ENCODE measurements around the gene TTC39C. TPM values are rescaled to one million over a fixed set of nuclear protein-coding genes. Genes with fewer than 3 reads are reported as not detected.
A peak's percentile ranks its signal among the peaks of the same experiment; 100 is the strongest.

TTC39C gene
- total RNA-seq, 2 donors from 2014 or later: 44.0 to 46.2 TPM

DNA sequence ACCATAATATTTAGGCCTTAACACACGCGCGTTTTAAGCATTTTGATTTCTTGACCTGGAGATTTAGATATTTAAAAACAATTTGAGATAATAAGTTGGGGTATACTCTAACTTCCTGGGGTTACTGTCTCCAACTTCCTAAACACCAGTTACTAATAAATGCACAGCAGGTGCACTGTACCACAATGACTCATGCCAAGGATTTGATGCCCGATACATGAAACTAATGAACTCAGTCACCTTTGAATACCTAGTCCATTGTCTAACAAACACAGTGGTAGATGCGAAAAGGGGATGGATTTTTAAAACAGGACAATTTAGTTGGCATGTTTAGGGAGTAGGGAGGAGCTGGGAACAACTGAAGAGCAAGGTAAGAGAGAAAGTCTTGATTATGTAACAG is 145.5 kb downstream of the TTC39C start:
- H3K27ac Mint-ChIP-seq: no peak overlapping the region
- ATAC-seq: no peak
- peaks cover 0 to 5% of the 10 kb centered on the region in 2 donors for H3K36me3 Mint-ChIP-seq
- H3K9me3 Mint-ChIP-seq: no peaks in the 10 kb centered on the region
- DNase-seq (ENCODE audit: low spot score in 2 of 2): no peak

DNA sequence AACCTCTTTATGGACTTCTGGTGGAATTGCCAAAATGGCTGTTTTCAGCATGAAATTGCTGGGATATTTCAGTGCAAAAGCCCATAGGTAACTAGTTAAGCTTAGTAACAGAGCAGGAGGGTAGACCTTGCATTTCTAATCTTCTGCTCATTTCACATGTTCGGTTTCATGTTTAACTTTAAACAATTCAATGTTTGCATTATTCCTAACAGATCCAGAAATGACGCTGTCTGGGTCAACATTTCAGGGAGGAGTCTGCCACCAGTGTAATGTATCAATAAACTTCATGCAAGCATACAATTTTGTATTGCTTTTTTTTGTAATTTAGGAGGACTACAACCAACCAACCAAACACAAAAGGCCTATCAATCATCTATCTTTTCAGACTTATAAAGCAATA is 146.8 kb downstream of the TTC39C start:
- Mint-ChIP-seq H3K36me3 (peaks cover 0 to 6% of the 10 kb centered on the region in 2 donors), H3K27ac (no peak overlapping the region), H3K9me3 (no peaks in the 10 kb centered on the region)
- no peak for ATAC-seq
- no peak for DNase-seq (ENCODE audit: low spot score in 2 of 2)

DNA sequence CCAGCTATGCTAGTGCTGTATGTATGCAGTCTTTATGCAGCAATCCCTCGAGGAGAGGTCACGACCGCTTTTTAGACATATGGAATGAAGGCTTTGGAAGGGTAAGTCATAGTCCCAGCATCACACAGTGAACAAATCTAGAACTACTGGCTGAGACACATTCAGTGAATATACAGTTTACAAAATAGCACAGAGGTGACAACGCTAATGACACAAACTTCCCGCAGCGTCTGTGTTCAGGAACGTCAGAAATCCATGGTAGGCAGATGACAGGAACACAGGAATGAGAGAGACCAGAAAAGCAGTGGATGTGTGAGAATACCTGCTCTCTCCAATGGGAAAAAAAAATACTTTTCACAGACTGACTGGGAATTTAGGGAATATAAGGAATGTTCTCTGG is 153.9 kb downstream of the TTC39C start:
- ATAC-seq (no peak), DNase-seq (ENCODE audit: low spot score in 2 of 2) (no peak)
- H3K9me3 Mint-ChIP-seq: no peaks in the 10 kb centered on the region
- peaks cover 0 to 6% of the 10 kb centered on the region in 2 donors for H3K36me3 Mint-ChIP-seq
- H3K27ac Mint-ChIP-seq: peak overlapping the region in 1 of 2 donors; percentile 37

DNA sequence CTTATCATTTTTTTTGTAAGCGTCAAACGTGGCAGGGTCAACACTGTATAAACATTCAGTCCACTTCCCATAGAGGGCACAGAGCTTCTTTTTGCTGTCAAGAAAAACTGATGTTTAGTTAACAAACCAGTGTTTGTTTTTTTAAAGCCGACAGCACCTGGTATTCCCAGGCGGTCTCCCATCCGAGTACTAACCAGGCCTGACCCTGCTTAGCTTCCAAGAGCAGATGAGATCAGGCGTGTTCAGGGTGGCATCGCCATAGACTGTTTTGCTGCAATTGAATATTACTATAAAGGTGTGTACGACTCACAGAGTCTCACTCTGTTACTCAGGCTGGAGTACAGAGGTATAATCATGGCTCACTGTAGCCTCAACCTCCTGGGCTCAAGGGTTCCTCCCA is 155.8 kb downstream of the TTC39C start:
- no peaks in the 10 kb centered on the region for H3K36me3 Mint-ChIP-seq
- H3K27ac Mint-ChIP-seq: no peak overlapping the region
- DNase-seq (ENCODE audit: low spot score in 2 of 2) (no peak), ATAC-seq (peak in 1 of 2 donors; percentile 39)
- H3K9me3 Mint-ChIP-seq: no peaks in the 10 kb centered on the region

DNA sequence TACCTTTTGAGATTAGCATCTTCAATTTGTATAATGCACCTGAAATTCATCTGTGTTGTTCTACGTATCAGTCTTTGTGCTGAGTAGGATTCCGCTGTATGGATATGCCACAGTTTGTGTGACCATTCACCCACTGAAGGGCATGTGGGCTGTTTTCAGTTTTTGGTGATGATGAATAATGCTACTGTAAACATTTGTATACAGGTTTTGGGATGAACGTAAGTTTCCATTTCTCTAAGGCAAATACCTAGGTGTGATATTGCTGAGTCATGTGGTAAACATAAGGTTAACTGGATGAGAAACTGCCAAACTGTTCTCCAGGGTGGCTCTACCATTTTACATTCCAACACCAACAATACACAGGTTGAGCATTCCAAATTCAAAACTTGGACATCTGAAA is 159.4 kb downstream of the TTC39C start:
- DNase-seq (ENCODE audit: low spot score in 2 of 2): peak in 1 of 2 donors; percentile 26
- ATAC-seq: peak in 1 of 2 donors; percentile 88
- Mint-ChIP-seq H3K27ac (no peak overlapping the region), H3K36me3 (no peaks in the 10 kb centered on the region), H3K9me3 (no peaks in the 10 kb centered on the region)

DNA sequence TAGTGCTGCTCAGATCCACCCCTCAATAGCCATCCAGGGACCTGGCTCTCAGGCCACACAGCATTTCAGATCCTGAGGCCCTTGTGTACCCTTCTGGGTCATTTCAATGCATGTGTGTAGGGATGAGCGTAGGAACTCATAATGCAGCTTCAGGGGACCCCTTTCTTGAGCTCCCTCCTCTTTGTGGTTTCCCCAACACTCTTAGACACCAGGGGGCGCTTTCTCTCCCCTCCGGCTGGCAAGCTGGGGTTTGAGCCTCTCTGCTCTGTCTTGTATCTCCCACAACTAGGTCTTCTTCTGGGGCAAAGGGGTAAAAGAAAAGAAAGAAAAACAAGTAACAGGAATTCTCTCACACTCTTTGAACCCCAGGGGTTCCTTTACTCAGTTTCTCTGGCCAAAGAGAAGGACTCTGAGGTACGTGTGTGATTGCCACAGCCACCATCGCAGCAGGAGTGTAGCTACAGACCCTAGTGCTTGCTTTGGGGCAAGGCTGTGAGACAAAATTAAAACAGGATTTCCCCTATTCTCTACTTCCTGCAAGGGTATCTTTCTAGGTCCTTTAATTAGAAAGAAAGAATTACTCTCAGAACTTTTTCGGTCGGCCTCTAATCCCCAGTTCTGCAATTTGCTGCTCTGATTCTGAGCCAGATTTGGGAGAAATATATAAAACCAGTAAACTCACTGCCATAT is 162.3 kb downstream of the TTC39C start:
- no peaks in the 10 kb centered on the region for H3K36me3 Mint-ChIP-seq
- ATAC-seq (peak in 1 of 2 donors; percentile 57), DNase-seq (ENCODE audit: low spot score in 2 of 2) (peak in 1 of 2 donors; percentile 75)
- H3K27ac Mint-ChIP-seq: no peak overlapping the region
- no peaks in the 10 kb centered on the region for H3K9me3 Mint-ChIP-seq

DNA sequence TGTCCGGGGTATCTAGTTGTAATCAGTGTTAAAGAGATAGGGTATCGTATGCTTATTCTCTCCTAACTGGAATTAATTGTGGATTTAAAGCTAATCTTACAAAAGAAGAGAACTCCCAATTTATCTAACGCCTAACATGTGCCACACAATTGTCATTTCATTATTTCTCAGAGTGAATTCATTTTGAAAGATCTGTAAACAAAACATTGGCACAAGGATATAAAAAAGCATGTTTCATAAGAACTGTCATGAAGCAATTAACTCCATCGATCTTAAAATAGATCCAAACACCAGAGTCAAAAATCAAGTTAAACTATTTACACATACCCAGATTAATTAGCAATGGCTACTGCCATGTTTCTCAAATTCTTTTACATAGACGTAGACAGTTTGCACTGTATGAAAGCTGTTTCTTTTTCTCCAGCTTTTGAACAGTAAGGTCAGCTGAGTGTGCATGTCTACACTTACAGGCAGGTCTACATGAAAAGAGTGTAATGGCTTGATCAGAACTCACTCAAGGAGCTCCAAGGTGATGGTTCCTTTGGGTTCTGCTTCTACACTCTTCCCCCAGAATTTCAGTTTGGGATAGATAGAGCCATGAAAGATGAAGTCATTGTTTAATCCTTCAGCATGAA is 163.1 kb downstream of the TTC39C start:
- Mint-ChIP-seq H3K36me3 (no peaks in the 10 kb centered on the region), H3K9me3 (no peaks in the 10 kb centered on the region), H3K27ac (no peak overlapping the region)
- no peak for DNase-seq (ENCODE audit: low spot score in 2 of 2)
- no peak for ATAC-seq

DNA sequence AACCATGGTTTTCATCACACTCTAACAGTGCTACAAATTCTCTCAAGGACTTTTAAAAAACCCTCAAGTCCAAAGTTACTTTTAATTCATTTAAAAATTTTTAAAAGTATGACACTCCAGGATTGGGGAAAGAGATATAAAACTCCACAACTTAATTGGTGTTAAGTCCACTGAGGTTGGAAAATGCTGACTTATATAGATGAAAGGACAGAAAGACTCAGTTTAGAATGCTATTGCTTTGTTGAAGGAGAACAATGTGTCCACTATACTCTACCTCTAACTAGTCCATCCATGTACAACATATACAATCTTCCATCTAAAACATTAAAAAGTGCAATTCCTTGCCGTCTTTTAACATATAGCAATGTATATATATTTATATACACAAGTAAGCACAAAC is 165.5 kb downstream of the TTC39C start:
- no peak for ATAC-seq
- no peaks in the 10 kb centered on the region for H3K9me3 Mint-ChIP-seq
- no peak overlapping the region for H3K27ac Mint-ChIP-seq
- no peaks in the 10 kb centered on the region for H3K36me3 Mint-ChIP-seq
- DNase-seq (ENCODE audit: low spot score in 2 of 2): no peak

DNA sequence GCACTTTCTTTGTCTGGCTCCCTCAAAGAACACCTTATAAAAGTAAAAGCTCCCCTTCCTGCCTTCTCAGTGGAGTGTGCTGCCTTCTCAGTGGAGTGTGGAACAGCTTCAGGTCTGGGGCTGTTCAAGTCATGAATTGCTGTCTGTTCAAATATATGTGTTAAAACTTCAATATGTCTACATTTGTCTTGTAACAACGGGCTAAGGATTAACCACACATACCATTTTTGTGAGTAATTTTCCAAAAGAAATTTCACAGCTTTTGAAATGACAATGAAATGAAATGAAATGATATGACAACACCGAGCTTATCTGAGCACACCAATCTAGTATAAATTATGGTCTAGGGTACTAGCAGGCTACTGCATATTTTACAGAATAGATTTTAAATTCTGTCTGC is 167.3 kb downstream of the TTC39C start:
- Mint-ChIP-seq H3K27ac (no peak overlapping the region), H3K9me3 (no peaks in the 10 kb centered on the region), H3K36me3 (no peaks in the 10 kb centered on the region)
- DNase-seq (ENCODE audit: low spot score in 2 of 2) (no peak), ATAC-seq (peak in 1 of 2 donors; percentile 73)

Other genes starting within 250 kb of the TTC39C start
- gene CABYR, start 124.3 kb downstream of the TTC39C start, total RNA-seq: 1 to 10 TPM in 1 of 2 donors, under 1 TPM in 1; 0.84 to 2.6 TPM